Measurements from ENCODE around the gene NLK.

NLK gene

DNA sequence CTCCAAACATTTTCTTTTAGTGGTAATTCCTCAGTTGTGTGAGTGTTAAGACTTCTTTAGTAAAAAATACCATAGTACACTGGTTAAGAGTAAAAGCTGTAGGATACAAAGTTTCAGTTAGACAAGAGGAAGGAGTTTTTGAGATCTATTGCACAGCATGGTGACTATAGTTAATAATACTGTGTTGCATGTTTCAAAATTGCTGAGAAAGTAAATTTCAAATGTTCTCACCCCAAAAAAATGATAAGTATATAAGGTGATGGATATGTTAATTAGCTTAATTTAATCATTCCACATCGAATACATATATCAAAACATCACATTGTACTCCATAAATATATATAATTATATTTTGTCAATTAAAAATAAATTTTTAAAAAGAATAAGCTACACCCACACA is 22.0 kb upstream of the NLK start:
- H4K20me1 ChIP-seq (ENCODE audit: low read depth, low read length): no peaks in the 10 kb centered on the region
- H3K27ac ChIP-seq (ENCODE audit: low read depth, low read length): no peak overlapping the region
- TF ChIP-seq, protein P1, sequence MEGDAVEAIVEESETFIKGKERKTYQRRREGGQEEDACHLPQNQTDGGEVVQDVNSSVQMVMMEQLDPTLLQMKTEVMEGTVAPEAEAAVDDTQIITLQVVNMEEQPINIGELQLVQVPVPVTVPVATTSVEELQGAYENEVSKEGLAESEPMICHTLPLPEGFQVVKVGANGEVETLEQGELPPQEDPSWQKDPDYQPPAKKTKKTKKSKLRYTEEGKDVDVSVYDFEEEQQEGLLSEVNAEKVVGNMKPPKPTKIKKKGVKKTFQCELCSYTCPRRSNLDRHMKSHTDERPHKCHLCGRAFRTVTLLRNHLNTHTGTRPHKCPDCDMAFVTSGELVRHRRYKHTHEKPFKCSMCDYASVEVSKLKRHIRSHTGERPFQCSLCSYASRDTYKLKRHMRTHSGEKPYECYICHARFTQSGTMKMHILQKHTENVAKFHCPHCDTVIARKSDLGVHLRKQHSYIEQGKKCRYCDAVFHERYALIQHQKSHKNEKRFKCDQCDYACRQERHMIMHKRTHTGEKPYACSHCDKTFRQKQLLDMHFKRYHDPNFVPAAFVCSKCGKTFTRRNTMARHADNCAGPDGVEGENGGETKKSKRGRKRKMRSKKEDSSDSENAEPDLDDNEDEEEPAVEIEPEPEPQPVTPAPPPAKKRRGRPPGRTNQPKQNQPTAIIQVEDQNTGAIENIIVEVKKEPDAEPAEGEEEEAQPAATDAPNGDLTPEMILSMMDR (IDR thresholded peaks at IDR 0.05; ENCODE audit: insufficient read depth, low read length, poor library complexity, severe bottlenecking): no peak
- TF ChIP-seq EZH2phosphoT487 (conservative IDR thresholded peaks at IDR 0.05; ENCODE audit: low read length): no peak
- H3F3A ChIP-seq (ENCODE audit: insufficient read depth): no peaks in the 10 kb centered on the region
- H3K79me2 ChIP-seq (ENCODE audit: insufficient read depth, low read length): no peaks in the 10 kb centered on the region
- H3K9me2 ChIP-seq (replicated peaks; ENCODE audit: insufficient read depth, low read length): no peaks in the 10 kb centered on the region
- no peak overlapping the region for H3K4me2 ChIP-seq (ENCODE audit: low read depth, low read length, poor library complexity, severe bottlenecking)
- no peak overlapping the region for H3K9ac ChIP-seq (ENCODE audit: low read length)
- no peak overlapping the region for H2AFZ ChIP-seq (ENCODE audit: low read depth, low read length, severe bottlenecking)
- H3K9me3 ChIP-seq (ENCODE audit: insufficient read depth, low read length): no peaks in the 10 kb centered on the region
- H3K4me3 ChIP-seq (ENCODE audit: insufficient read depth, low read length, poor library complexity, severe bottlenecking): no peak overlapping the region
- no peaks in the 10 kb centered on the region for H3K27me3 ChIP-seq (ENCODE audit: low read length)
- H3K36me3 ChIP-seq (ENCODE audit: low read length): no peaks in the 10 kb centered on the region

- Histone ChIP-seq H3K36me3 (ENCODE audit: low read length) (no peaks in the 10 kb centered on the region), H3K9ac (ENCODE audit: low read length) (no peak overlapping the region), H4K20me1 (ENCODE audit: low read depth, low read length) (no peaks in the 10 kb centered on the region), H3K79me2 (ENCODE audit: insufficient read depth, low read length) (no peaks in the 10 kb centered on the region), H3K4me2 (ENCODE audit: low read depth, low read length, poor library complexity, severe bottlenecking) (no peak overlapping the region), H3K27me3 (ENCODE audit: low read length) (no peaks in the 10 kb centered on the region), H3K4me3 (ENCODE audit: insufficient read depth, low read length, poor library complexity, severe bottlenecking) (no peak overlapping the region), H2AFZ (ENCODE audit: low read depth, low read length, severe bottlenecking) (no peak overlapping the region), H3K9me2 (replicated peaks; ENCODE audit: insufficient read depth, low read length) (no peaks in the 10 kb centered on the region), H3K27ac (ENCODE audit: low read depth, low read length) (no peak overlapping the region), H3F3A (ENCODE audit: insufficient read depth) (no peaks in the 10 kb centered on the region), H3K9me3 (ENCODE audit: insufficient read depth, low read length) (no peaks in the 10 kb centered on the region)
- no peak for TF ChIP-seq EZH2phosphoT487 (conservative IDR thresholded peaks at IDR 0.05; ENCODE audit: low read length)
- TF ChIP-seq, protein P1 (IDR thresholded peaks at IDR 0.05; ENCODE audit: insufficient read depth, low read length, poor library complexity, severe bottlenecking): no peak
Observed at GRCh38 chr17:28029044-28029443, 13.4 kb upstream of the NLK start.

GRCh38 chr17:28030386-28030785 is 12.1 kb upstream of the NLK start:
- H3K9me2 ChIP-seq (replicated peaks; ENCODE audit: insufficient read depth, low read length): no peaks in the 10 kb centered on the region
- H3K9me3 ChIP-seq (ENCODE audit: insufficient read depth, low read length): no peaks in the 10 kb centered on the region
- H3K79me2 ChIP-seq (ENCODE audit: insufficient read depth, low read length): no peaks in the 10 kb centered on the region
- H3K4me2 ChIP-seq (ENCODE audit: low read depth, low read length, poor library complexity, severe bottlenecking): no peak overlapping the region
- no peaks in the 10 kb centered on the region for H3K27me3 ChIP-seq (ENCODE audit: low read length)
- no peak overlapping the region for H3K9ac ChIP-seq (ENCODE audit: low read length)
- no peaks in the 10 kb centered on the region for H3K36me3 ChIP-seq (ENCODE audit: low read length)
- TF ChIP-seq, protein P1 (IDR thresholded peaks at IDR 0.05; ENCODE audit: insufficient read depth, low read length, poor library complexity, severe bottlenecking): no peak
- TF ChIP-seq EZH2phosphoT487 (conservative IDR thresholded peaks at IDR 0.05; ENCODE audit: low read length): no peak
- no peak overlapping the region for H3K4me3 ChIP-seq (ENCODE audit: insufficient read depth, low read length, poor library complexity, severe bottlenecking)
- no peaks in the 10 kb centered on the region for H4K20me1 ChIP-seq (ENCODE audit: low read depth, low read length)
- H3K27ac ChIP-seq (ENCODE audit: low read depth, low read length): no peak overlapping the region
- H2AFZ ChIP-seq (ENCODE audit: low read depth, low read length, severe bottlenecking): no peak overlapping the region
- H3F3A ChIP-seq (ENCODE audit: insufficient read depth): no peaks in the 10 kb centered on the region

Measured in SU-DHL-6 (cell line).